Measurements from ENCODE around the gene VEGFB.

The VEGFB gene

DNA sequence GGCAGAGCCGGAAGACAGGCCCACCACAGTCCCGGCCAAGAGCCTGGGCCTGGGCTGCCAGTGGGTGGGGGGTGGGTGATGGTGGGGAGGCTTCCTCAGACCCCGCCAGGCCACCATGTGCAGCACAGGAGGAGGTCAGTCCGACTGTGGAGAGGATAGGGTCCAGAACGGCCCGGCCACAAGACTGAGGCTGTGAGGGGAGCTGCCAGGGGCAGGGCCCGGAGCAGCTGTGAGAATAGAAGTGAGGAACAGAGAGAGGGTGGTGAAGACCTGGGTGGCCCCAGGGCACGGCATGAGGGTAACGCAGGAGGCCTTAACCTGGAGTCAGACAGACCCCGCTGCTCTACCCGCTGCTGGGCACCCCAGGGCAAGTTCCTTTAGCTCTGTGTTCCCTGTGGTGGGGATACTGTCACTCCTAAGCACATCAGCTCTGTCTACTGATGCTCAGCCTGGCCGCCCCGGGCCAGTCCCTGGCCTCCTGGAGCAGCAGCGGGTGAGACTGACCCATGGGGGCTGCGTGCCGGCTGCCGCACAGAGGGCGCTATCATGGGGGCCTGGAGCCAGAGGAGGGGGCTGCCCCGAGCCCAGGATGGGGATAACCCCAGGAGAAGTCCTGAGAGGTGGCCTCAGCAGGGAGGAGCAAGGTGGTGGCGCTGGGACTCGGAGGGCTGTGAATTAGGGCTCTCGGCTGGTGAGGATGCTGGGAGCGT is 26.1 kb upstream of the VEGFB start:
- no peak for TF ChIP-seq TEAD4 (IDR thresholded peaks at IDR 0.05)
- TF ChIP-seq FOXM1 (IDR thresholded peaks at IDR 0.05; ENCODE audit: borderline replicate concordance, low read depth) = no peak
- no peak for TF ChIP-seq EGR1 (IDR thresholded peaks at IDR 0.05)
- no peak for TF ChIP-seq YY1 (IDR thresholded peaks at IDR 0.05; ENCODE audit: low read depth)
- TF ChIP-seq RAD21 (IDR thresholded peaks at IDR 0.05; ENCODE audit: low read depth) = no peak
- TF ChIP-seq, protein P1, sequence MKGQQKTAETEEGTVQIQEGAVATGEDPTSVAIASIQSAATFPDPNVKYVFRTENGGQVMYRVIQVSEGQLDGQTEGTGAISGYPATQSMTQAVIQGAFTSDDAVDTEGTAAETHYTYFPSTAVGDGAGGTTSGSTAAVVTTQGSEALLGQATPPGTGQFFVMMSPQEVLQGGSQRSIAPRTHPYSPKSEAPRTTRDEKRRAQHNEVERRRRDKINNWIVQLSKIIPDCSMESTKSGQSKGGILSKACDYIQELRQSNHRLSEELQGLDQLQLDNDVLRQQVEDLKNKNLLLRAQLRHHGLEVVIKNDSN (IDR thresholded peaks at IDR 0.05) = no peak
- no peak for TF ChIP-seq CREB1 (IDR thresholded peaks at IDR 0.05; ENCODE audit: low read depth)
- TF ChIP-seq NFIC (IDR thresholded peaks at IDR 0.05) = no peak
- TF ChIP-seq TAF1 (IDR thresholded peaks at IDR 0.05; ENCODE audit: low read depth) = no peak
- TF ChIP-seq, protein P2, sequence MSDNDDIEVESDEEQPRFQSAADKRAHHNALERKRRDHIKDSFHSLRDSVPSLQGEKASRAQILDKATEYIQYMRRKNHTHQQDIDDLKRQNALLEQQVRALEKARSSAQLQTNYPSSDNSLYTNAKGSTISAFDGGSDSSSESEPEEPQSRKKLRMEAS (IDR thresholded peaks at IDR 0.05) = no peak
- TF ChIP-seq, protein P3, sequence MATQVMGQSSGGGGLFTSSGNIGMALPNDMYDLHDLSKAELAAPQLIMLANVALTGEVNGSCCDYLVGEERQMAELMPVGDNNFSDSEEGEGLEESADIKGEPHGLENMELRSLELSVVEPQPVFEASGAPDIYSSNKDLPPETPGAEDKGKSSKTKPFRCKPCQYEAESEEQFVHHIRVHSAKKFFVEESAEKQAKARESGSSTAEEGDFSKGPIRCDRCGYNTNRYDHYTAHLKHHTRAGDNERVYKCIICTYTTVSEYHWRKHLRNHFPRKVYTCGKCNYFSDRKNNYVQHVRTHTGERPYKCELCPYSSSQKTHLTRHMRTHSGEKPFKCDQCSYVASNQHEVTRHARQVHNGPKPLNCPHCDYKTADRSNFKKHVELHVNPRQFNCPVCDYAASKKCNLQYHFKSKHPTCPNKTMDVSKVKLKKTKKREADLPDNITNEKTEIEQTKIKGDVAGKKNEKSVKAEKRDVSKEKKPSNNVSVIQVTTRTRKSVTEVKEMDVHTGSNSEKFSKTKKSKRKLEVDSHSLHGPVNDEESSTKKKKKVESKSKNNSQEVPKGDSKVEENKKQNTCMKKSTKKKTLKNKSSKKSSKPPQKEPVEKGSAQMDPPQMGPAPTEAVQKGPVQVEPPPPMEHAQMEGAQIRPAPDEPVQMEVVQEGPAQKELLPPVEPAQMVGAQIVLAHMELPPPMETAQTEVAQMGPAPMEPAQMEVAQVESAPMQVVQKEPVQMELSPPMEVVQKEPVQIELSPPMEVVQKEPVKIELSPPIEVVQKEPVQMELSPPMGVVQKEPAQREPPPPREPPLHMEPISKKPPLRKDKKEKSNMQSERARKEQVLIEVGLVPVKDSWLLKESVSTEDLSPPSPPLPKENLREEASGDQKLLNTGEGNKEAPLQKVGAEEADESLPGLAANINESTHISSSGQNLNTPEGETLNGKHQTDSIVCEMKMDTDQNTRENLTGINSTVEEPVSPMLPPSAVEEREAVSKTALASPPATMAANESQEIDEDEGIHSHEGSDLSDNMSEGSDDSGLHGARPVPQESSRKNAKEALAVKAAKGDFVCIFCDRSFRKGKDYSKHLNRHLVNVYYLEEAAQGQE (IDR thresholded peaks at IDR 0.05; ENCODE audit: low read depth) = no peak
- no peak for TF ChIP-seq CEBPB (IDR thresholded peaks at IDR 0.05)
- TF ChIP-seq EP300 (IDR thresholded peaks at IDR 0.05; ENCODE audit: borderline replicate concordance) = no peak
- no peak for TF ChIP-seq ZBTB7A (IDR thresholded peaks at IDR 0.05; ENCODE audit: low read depth)
- no peak for TF ChIP-seq TCF12 (IDR thresholded peaks at IDR 0.05; ENCODE audit: low read depth)

DNA sequence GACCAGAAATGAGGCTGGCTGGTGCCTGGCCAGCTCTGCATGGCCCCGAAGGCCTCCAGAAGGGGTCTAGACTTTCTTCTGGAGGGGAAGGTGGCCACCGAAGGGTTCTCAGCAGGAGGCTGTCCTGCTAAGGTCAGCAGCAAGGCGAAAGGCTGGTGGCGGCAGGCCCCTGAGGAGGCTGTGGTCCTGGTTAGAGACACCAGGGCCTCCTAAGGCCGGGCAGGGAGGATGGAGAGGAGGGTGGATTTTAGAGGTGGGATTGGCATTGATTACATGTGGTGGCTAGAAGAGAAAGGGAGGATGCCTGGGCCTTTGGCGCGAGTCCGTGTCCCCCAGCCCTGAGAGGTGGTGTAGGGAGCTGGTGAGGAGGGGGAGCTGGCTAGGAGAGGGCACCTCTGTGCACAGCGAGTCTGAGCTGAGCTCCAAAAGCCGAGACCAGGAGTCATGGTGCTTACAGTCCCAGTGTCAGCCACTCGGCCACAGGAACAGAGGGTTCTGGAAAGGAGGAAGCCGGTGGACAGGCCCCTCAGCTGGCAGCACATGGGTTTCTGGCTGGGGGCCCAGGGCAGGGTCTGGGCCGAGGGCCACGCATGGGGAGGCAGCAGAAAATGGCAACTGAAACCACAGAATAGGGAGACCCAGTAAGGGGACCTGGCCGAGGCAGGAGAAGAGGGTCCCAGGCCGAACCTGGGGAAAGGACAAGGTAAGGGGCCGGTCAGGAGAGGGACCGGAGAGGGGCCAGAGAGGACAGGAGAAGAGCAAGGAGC is 25.4 kb upstream of the VEGFB start:
- no peak for TF ChIP-seq YY1 (IDR thresholded peaks at IDR 0.05; ENCODE audit: low read depth)
- TF ChIP-seq NFIC (IDR thresholded peaks at IDR 0.05) = no peak
- TF ChIP-seq, protein P3 (IDR thresholded peaks at IDR 0.05; ENCODE audit: low read depth) = no peak
- no peak for TF ChIP-seq TCF12 (IDR thresholded peaks at IDR 0.05; ENCODE audit: low read depth)
- no peak for TF ChIP-seq FOXM1 (IDR thresholded peaks at IDR 0.05; ENCODE audit: borderline replicate concordance, low read depth)
- TF ChIP-seq TAF1 (IDR thresholded peaks at IDR 0.05; ENCODE audit: low read depth) = no peak
- TF ChIP-seq, protein P2 (IDR thresholded peaks at IDR 0.05) = no peak
- TF ChIP-seq CEBPB (IDR thresholded peaks at IDR 0.05) = no peak
- no peak for TF ChIP-seq CREB1 (IDR thresholded peaks at IDR 0.05; ENCODE audit: low read depth)
- TF ChIP-seq EP300 (IDR thresholded peaks at IDR 0.05; ENCODE audit: borderline replicate concordance) = no peak
- no peak for TF ChIP-seq TEAD4 (IDR thresholded peaks at IDR 0.05)
- TF ChIP-seq RAD21 (IDR thresholded peaks at IDR 0.05; ENCODE audit: low read depth) = no peak
- no peak for TF ChIP-seq ZBTB7A (IDR thresholded peaks at IDR 0.05; ENCODE audit: low read depth)
- TF ChIP-seq EGR1 (IDR thresholded peaks at IDR 0.05) = no peak
- TF ChIP-seq, protein P1 (IDR thresholded peaks at IDR 0.05) = no peak

DNA sequence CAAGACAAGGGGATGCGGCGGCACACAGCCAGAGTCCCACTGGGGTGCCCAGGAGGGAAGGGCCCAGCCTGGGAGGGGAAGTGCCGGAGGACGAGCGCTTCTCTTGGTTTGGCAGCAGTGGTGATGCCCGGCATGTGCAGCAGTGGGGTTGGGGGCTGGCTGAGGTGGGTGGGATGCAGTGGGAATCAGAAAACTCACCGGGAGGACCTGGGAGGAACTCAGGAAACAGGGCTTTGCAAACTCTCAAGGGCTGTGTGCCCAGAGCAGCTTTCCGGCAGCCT is 24.9 kb upstream of the VEGFB start:
- TF ChIP-seq CREB1 (IDR thresholded peaks at IDR 0.05; ENCODE audit: low read depth) (no peak), NFIC (IDR thresholded peaks at IDR 0.05) (no peak), EGR1 (IDR thresholded peaks at IDR 0.05) (no peak), EP300 (IDR thresholded peaks at IDR 0.05; ENCODE audit: borderline replicate concordance) (no peak), TAF1 (IDR thresholded peaks at IDR 0.05; ENCODE audit: low read depth) (no peak), TEAD4 (IDR thresholded peaks at IDR 0.05) (no peak), YY1 (IDR thresholded peaks at IDR 0.05; ENCODE audit: low read depth) (no peak), RAD21 (IDR thresholded peaks at IDR 0.05; ENCODE audit: low read depth) (no peak), TCF12 (IDR thresholded peaks at IDR 0.05; ENCODE audit: low read depth) (no peak), CEBPB (IDR thresholded peaks at IDR 0.05) (no peak)
- TF ChIP-seq, protein P3 (IDR thresholded peaks at IDR 0.05; ENCODE audit: low read depth) = no peak
- TF ChIP-seq, protein P2 (IDR thresholded peaks at IDR 0.05) = no peak
- TF ChIP-seq, protein P1 (IDR thresholded peaks at IDR 0.05) = no peak
